Duodenal mucosa (tissue), 2 donors: ENCODE results near the gene SMAD6.

Experiments
- H3K27ac ChIP-seq: one replicate; pipeline ENCODE4 v1.7.0; 2013; ENCODE audit warnings: low read depth, low read length
- H3K27me3 ChIP-seq, 2 donors: one replicate each; pipeline ENCODE4 v1.7.0; 2013; ENCODE audit warnings: low read length in 2 of 2, control low read depth in 1 of 2; ENCODE audit not compliant: insufficient read depth in 2 of 2, control insufficient read depth in 1 of 2
- H3K36me3 ChIP-seq, 2 donors: one replicate each; pipeline ENCODE4 v1.7.0; 2013; ENCODE audit warnings: low read length in 2 of 2, control low read depth in 1 of 2; ENCODE audit not compliant: insufficient read depth in 2 of 2, control insufficient read depth in 1 of 2
- H3K4me1 ChIP-seq, 2 donors: one replicate each; pipeline ENCODE4 v1.7.0; 2013; ENCODE audit warnings: low read length in 2 of 2, control low read depth in 1 of 2; ENCODE audit not compliant: insufficient read depth in 2 of 2, control insufficient read depth in 1 of 2
- H3K4me3 ChIP-seq, 2 donors: one replicate each; pipeline ENCODE4 v1.7.0; 2013; ENCODE audit warnings: low read length in 2 of 2, low read depth in 1 of 2
- H3K9ac ChIP-seq, 2 donors: one replicate each; pipeline ENCODE4 v1.7.0; 2013; ENCODE audit warnings: low read length in 2 of 2, low read depth in 1 of 2
- H3K9me3 ChIP-seq, 2 donors: one replicate each; pipeline ENCODE4 v1.7.0; 2013; ENCODE audit warnings: low read length in 2 of 2, control low read depth in 1 of 2; ENCODE audit not compliant: control insufficient read depth in 1 of 2

The SMAD6 gene

DNA sequence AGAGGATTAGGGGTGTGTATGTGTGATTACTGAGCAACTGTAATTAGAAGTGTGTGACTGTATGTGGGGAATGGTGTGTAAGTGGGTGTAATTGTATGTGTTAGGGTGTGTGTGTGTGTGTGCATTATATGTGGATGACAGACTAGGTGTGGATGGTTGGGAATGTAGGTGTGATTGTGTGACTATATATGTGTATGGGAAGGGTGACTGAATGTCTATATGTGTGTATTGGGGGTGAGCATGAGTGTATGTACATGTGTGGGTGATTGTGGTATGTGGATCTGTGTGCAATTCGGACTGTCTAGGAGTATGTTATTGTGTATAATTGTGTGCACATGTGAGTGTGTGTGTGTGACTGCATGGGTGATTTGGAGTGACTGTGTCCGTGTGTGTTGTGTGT, 43.2 kb upstream of the SMAD6 start:
- Histone ChIP-seq H3K27ac (no peak overlapping the region), H3K4me1 (no peaks in the 10 kb centered on the region), H3K9ac (no peak overlapping the region), H3K27me3 (no peaks in the 10 kb centered on the region), H3K9me3 (no peaks in the 10 kb centered on the region), H3K4me3 (no peak overlapping the region), H3K36me3 (no peaks in the 10 kb centered on the region)

DNA sequence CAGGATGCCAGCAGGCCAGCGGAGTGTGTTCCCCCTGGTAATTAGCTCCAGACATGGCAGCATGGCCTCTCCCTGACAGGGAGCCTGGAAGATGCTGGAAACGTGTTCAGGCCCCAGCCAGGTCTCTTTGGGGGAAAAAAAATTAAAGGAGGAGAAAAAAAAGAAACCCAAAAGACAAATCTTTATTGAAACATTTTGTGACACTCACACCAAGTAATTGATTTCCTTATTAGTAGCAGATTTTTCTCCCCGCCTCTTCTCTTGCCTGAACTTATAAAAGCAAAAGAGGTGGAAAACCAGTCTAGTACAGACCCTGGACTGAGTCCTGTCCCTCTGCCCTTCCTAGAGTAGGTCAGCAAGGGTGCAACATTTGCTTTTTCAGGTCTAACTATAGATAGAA, 42.7 kb upstream of the SMAD6 start:
- no peaks in the 10 kb centered on the region for H3K27me3 ChIP-seq
- no peaks in the 10 kb centered on the region for H3K36me3 ChIP-seq
- no peaks in the 10 kb centered on the region for H3K9me3 ChIP-seq
- H3K4me1 ChIP-seq: no peaks in the 10 kb centered on the region
- H3K9ac ChIP-seq: no peak overlapping the region
- H3K4me3 ChIP-seq: no peak overlapping the region
- H3K27ac ChIP-seq: no peak overlapping the region

DNA sequence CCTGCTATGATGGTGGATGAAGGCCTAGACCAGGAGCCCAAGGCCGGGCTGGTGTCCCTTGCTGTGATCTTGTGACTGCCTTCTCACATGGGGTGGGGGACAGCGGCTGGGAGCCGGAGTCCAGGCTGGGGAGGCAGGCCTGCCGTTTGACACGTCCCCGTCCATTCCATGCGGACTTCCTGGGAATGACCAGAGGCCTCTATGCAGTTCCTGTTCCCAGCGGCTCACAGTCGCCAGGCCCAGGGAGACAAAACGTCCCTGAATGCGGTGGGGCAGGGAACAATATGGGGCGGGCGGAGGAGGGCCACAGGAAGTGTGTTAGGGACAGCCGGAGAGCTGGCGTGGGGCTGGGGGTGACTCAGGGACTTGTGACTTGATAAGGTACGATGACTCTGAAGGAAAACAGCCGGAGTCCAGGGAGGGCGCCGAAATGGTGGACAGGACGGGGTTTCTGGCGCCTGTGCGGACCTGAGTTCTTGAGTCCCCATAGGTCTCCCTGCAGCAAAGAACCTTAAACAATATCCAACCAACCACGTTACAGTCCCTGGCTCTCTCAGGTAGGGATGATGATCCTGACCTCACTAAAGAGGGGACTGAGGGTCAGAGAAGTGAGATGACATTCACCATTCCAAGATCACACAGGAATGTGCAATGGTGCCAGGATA, 40.5 kb upstream of the SMAD6 start:
- Histone ChIP-seq H3K27ac (no peak overlapping the region), H3K27me3 (no peaks in the 10 kb centered on the region), H3K9ac (no peak overlapping the region), H3K4me3 (no peak overlapping the region), H3K9me3 (no peaks in the 10 kb centered on the region), H3K36me3 (no peaks in the 10 kb centered on the region), H3K4me1 (no peaks in the 10 kb centered on the region)

DNA sequence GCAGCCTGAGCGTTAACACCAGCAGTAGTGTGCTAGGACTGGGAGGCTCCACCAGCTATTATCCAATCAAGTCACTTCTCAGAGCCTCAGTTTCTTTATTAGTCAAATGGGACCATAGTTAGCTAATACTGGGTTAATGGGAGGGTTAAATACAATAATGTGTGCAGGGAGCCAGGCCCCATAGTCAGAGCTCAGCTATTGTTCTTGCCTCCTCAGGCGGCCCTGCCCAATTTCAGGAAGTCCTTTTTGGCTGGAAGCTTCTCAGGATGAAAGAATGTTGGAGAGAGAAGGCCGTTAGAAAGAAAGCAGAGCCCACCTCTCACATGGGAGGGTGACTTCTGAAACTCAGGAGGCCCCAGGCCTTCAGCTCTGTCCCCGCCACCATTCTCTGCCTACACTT, 39.5 kb upstream of the SMAD6 start:
- no peaks in the 10 kb centered on the region for H3K36me3 ChIP-seq
- no peaks in the 10 kb centered on the region for H3K9me3 ChIP-seq
- no peak overlapping the region for H3K4me3 ChIP-seq
- H3K4me1 ChIP-seq: no peaks in the 10 kb centered on the region
- no peak overlapping the region for H3K9ac ChIP-seq
- no peaks in the 10 kb centered on the region for H3K27me3 ChIP-seq
- H3K27ac ChIP-seq: no peak overlapping the region

DNA sequence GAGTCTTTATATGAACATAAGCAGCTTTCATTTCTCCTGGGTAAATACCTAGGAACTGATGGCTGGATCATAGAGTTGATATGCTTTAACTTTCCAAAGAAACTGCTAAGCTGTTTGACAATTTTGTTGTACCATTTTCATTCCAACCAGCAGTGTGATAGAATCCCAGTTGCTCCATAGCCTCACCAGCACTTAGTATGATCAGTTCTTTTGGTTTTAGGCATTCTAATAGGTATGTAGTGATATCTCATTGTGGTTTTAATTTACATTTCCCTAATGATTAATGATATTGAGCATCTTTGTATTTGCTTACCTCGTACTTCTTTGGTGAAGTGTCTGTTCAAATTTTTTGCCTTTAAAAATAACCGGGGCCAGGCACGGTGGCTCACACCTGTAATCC, 38.4 kb upstream of the SMAD6 start:
- H3K27ac ChIP-seq: no peak overlapping the region
- no peaks in the 10 kb centered on the region for H3K36me3 ChIP-seq
- no peaks in the 10 kb centered on the region for H3K4me1 ChIP-seq
- no peaks in the 10 kb centered on the region for H3K27me3 ChIP-seq
- peaks cover 0 to 3% of the 10 kb centered on the region in 2 donors for H3K9me3 ChIP-seq
- no peak overlapping the region for H3K4me3 ChIP-seq
- H3K9ac ChIP-seq: no peak overlapping the region

DNA sequence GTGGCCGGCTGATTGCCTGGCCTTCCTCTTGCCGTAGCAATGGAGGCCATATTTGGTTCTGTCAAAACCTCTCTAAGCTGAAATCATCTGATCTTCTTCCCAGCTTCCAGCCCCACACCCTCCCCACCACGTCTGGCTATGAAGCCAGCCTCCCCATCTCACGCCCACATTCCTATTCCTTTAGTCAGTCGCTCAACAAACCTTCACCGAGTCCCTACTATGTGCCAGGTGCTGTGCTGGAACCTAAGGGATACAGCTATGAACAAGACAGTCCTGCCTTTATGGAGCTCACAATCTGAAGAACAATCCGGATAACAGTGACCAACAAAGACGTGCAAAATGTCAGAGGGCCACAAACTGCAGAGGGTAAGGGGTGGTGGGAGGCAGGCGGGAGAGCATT, 31.9 kb upstream of the SMAD6 start:
- Histone ChIP-seq H3K4me1 (peaks cover 0 to 5% of the 10 kb centered on the region in 2 donors), H3K9me3 (peaks cover 0 to 3% of the 10 kb centered on the region in 2 donors), H3K4me3 (no peak overlapping the region), H3K36me3 (no peaks in the 10 kb centered on the region), H3K27ac (no peak overlapping the region), H3K27me3 (no peaks in the 10 kb centered on the region), H3K9ac (peak overlapping the region in 1 of 2 donors; percentile 32)

DNA sequence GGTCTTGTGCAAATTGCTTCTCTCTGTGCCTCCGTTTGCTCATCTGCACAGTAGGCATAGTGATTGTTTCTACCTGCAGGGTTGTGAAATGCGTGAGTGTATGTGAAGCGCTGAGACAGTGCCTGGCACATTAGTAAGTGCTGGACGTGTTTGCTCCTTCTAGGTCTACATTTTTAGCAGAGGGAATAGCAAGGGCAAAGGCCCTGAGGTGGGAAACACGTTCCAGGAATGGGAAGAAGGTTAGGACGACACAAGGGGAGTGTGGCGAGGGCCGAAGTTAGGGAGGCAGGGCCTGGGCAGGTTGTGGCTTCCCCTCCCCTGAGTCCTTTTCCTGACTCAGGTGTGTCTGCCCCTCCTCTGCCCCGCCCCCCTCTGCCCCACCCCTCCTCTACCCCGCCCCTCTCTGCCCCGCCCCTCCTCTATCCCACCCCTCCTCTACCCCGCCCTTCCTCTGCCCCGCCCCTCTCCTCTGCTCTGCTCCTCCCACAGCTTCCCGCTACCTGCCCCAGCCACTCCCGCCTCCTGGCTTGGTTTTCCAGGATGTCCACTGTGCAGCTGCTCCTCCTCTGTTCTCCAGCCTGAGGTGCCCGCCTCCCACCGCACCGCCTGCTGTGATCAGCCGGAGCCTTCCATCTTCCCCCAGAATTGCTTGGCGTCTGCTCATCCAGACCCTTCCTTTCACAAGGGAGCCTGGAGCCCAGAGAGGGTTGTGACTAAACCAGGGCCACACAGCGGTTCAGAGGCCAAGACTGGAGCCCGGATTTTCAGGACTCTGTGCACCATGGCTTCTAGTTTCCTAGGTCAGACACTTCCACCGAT, 31.1 kb upstream of the SMAD6 start:
- peaks cover 0 to 5% of the 10 kb centered on the region in 2 donors for H3K4me1 ChIP-seq
- no peaks in the 10 kb centered on the region for H3K36me3 ChIP-seq
- H3K9ac ChIP-seq: peak overlapping the region in 1 of 2 donors; percentile 32
- peak overlapping the region; percentile 13 to 41 for H3K4me3 ChIP-seq
- peaks cover 0 to 3% of the 10 kb centered on the region in 2 donors for H3K9me3 ChIP-seq
- H3K27me3 ChIP-seq: no peaks in the 10 kb centered on the region
- H3K27ac ChIP-seq: no peak overlapping the region

DNA sequence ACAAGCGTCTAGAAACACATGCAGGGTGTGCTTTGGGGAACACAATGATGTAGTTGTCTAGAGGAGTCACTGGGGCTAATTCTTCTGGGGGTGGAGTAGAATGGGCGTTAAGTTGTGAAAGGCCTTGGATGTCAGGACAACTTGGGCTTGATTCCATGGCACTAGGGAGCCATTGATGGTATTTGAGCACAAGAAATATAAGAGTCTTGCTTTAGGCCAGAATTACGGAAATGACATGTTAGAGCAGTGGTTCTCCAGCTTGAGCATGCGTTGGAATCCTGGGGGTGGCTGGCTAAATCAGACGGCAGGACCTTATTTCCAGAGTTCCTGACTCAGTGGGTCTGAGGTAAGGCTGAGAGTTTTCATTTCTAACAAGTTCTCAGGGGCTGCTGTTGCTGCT, 29.2 kb upstream of the SMAD6 start:
- Histone ChIP-seq H3K4me1 (peaks cover 0 to 5% of the 10 kb centered on the region in 2 donors), H3K27me3 (no peaks in the 10 kb centered on the region), H3K4me3 (no peak overlapping the region), H3K9me3 (peaks cover 0 to 2% of the 10 kb centered on the region in 2 donors), H3K27ac (no peak overlapping the region), H3K36me3 (no peaks in the 10 kb centered on the region), H3K9ac (no peak overlapping the region)

DNA sequence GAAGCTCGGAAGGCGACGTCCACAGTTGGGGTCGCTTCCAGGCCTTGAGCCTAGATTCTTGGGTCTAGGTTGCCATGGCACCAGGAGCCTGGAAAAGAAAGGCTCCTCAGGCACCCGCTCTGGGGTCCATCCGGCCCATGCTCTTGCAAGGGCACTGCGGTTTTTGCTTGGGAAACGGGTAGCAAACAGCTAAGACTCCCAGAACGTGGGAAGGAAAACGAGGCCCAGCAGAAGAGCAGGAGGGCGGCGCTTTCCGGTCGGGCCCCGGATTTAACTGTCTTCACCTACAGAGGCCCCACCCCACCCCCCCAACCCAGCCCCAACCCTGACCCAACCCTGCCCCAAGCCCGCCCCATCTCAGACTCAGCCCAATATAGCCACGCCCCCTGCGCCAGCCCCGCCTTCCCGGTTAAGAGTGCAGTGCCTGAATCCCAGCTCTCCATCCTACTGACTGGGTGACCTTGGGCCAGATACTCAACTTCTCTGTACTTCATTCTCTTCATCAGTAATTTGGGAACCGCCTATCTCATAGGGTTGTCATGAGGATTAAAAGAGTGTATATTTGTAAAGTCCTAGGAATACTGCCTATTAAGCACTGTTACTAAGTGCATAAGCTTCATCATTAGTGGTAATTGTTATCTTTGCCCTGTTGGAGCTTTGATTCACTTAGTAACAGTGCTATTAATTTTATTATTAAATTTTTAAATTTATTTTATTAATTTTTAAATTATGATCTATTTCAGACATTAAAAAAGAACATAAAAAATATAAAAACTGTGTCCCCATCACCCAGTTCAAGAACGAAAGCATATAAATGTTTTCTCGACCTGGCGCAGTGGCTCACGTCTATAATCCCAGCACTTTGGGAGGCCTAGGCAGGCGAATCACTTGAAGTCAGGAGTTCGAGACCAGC, 28.4 kb upstream of the SMAD6 start:
- H3K4me1 ChIP-seq: peaks cover 0 to 8% of the 10 kb centered on the region in 2 donors
- H3K27me3 ChIP-seq: no peaks in the 10 kb centered on the region
- H3K4me3 ChIP-seq: no peak overlapping the region
- H3K9me3 ChIP-seq: no peaks in the 10 kb centered on the region
- H3K27ac ChIP-seq: no peak overlapping the region
- H3K36me3 ChIP-seq: no peaks in the 10 kb centered on the region
- no peak overlapping the region for H3K9ac ChIP-seq

DNA sequence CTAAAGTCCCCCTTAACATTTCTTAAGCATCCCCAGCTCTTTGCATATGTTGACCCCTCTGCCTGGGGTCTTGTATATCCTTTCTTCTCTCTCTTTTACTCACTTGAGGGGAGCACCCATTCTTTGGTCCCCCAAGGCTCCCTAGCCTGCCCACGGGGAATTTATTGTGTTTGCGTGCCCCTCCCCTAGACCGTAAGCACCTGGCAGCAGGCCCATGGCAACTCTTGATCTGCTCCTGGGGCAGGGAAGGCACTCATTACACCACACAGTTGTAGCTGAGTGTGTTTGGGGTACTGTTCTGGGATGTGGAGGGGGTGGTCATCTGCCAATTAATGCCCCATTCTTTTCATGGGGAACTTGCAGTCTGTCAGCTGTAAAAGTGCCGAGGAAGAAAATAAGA, 27.3 kb upstream of the SMAD6 start:
- Histone ChIP-seq H3K9me3 (no peaks in the 10 kb centered on the region), H3K27me3 (no peaks in the 10 kb centered on the region), H3K27ac (no peak overlapping the region), H3K9ac (no peak overlapping the region), H3K36me3 (no peaks in the 10 kb centered on the region), H3K4me3 (no peak overlapping the region), H3K4me1 (peaks cover 0 to 8% of the 10 kb centered on the region in 2 donors)
